ENCODE results near the gene SDC1.

The SDC1 gene

DNA sequence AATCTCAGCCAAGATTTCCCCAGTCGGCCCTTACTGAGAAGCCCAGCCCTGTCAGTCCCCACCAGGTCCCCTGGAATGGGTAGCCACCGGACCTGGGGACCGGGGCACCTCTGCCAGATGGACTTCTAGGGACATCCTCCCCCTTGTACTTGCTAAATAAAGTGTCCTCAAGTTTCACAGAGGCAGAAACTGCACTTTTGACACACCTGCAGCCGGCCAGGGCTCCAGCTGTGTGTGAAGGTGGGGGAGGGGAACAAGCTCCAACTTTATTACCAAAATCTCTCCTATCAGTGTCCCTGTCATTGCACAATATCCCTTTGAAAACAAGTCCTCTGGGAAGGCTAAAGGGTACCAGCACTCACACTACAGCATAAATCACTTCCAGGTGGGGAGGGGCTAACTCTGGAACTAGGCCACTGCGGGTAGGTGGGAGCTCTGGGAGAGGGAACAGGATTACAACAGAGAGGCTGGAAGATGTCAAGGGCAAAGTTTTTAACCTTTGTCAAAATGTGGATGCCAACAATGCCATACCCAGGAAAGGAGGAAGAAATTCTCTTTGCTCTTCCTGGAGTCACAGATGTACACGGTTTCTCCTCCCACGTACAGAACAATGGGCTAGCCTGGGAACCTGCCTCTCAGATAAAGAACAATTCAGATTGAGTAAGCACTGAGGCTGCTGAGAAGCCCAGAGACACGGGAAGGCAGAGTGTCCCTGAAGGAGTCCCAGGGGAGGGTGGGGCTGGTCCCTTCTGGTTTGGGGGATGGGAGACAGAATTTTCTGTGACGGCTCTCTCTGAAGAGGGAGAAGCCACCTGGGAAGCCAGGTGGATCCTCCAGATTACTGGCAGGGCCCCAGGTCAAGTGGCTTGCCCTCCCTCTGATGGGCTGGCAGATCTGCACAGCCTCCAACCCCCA lies 11.0 kb downstream of the SDC1 start:
- H3K36me3 ChIP-seq (ENCODE audit: insufficient read depth, low read length) = no peaks in the 10 kb centered on the region
- peaks cover 18% of the 10 kb centered on the region; the same call in 1 of the 2 replicates for H3K4me1 ChIP-seq (ENCODE audit: insufficient read depth, low read length)
- H3K9ac ChIP-seq (ENCODE audit: low read depth, low read length) = no peak overlapping the region

DNA sequence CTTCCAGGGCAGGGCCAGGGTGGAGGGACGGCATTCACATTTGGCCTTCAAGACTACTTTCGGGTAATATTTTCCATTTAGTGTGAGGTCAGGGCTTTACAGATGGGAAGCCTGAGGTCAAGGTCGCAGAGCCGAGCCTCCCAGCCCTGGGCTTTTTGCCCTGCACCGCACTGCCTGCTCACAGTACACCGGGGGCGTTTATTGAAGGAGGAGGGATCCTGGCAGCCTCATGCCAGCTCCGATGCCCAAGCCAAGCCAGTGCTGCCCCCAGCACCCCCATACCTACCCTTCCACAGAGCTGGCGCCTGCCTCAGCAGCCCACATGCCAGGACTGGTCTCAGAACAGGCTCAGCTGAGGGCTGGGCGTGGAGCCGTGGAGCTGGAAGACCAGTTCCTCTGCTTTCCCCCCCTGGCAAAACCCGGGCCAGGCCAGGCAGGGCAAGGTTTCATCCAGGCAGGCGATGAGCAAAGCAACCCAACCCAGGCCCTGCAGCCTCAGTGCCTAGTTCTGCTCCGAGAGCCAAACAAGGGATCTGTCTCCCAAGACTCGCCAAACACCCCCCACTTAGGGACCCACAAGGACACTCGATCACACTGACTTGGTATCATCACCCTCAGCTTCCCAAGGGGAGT lies 11.9 kb downstream of the SDC1 start:
- no peaks in the 10 kb centered on the region for H3K9me3 ChIP-seq (ENCODE audit: control insufficient read depth, insufficient read depth, low read length)
- H3K9ac ChIP-seq (ENCODE audit: low read depth, low read length) = no peak overlapping the region
- H3K36me3 ChIP-seq (ENCODE audit: insufficient read depth, low read length) = no peaks in the 10 kb centered on the region
- H3K4me1 ChIP-seq (ENCODE audit: insufficient read depth, low read length) = peaks cover 18% of the 10 kb centered on the region; the same call in 1 of the 2 replicates

More for the DNA sequence above, 11.0 kb downstream of the SDC1 start:
- H3K9me3 ChIP-seq (ENCODE audit: control insufficient read depth, insufficient read depth, low read length) = no peaks in the 10 kb centered on the region

DNA sequence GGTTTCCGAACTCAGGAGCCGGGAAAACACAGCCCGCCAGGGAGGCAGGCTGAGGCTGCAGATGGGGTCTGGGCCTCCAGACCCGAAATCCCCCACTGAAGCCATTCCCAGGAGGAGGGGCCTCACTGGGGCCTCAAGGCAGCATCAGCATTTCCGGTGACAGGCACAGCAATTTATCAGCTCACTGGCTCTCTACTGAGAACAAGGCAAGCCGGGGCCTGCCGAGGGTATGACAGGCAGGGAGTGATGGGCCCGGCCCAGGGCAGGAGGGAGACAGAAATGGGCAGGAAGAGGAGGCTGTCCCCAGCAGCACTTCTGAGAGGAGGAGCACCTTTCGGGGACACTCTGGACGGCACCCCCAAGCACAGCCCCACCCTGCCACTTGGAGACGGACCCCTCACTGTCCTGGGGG lies 12.5 kb downstream of the SDC1 start:
- Histone ChIP-seq H3K36me3 (ENCODE audit: insufficient read depth, low read length) (no peaks in the 10 kb centered on the region), H3K9ac (ENCODE audit: low read depth, low read length) (no peak overlapping the region), H3K9me3 (ENCODE audit: control insufficient read depth, insufficient read depth, low read length) (no peaks in the 10 kb centered on the region), H3K4me1 (ENCODE audit: insufficient read depth, low read length) (peaks cover 18% of the 10 kb centered on the region; the same call in 1 of the 2 replicates)

DNA sequence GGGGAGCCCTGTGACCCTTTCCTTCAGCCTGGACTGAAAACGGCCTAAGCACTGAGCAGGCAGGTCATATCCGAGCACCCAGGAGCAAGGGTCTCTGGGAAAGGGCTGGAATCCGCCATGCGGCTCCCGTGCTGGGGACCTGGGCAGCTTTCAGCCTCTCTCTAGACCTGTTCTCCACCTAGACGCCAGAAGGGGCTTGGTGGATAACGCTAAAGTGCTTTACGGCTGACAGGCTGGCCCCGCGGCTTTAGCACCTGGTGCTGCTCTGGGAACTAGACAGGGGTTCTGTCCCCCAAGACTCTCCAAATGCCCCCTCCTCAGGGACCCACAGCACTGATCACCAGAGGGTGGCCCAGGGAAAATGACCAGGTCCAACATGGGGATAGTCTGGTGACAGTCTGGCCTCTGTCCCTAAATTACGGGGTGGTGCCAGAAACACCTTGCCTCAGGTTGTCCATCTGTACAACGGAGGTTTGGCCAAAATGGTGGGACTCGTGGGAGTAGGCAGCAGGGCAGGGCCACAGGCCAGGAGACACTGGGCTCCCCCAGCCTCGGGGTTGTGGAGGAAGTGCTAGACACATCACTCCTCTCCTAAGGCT lies 13.0 kb downstream of the SDC1 start:
- Histone ChIP-seq H3K36me3 (ENCODE audit: insufficient read depth, low read length) (no peaks in the 10 kb centered on the region), H3K4me1 (ENCODE audit: insufficient read depth, low read length) (peaks cover 18% of the 10 kb centered on the region; the same call in 1 of the 2 replicates), H3K9ac (ENCODE audit: low read depth, low read length) (no peak overlapping the region), H3K9me3 (ENCODE audit: control insufficient read depth, insufficient read depth, low read length) (no peaks in the 10 kb centered on the region)

DNA sequence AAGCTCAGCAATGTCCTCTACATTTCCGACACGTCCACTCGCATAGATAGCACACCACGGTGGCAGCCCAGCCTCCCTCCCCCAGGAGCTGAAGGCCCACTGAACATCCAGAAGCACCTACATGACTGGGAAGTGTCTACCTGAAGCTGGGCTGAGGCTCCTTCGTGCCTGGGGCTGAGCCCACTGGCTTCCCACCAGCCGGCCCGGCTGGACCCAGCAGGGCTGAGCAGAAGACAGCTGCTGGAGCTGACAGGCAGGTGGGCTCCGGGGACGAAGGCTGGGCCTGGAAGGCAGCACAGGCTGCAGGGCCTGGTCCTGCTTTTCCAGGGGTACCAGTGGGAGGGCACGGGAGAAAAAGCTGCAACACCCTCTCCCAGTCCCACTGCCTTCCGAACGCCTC lies 13.5 kb downstream of the SDC1 start:
- H3K36me3 ChIP-seq (ENCODE audit: insufficient read depth, low read length) = no peaks in the 10 kb centered on the region
- no peaks in the 10 kb centered on the region for H3K9me3 ChIP-seq (ENCODE audit: control insufficient read depth, insufficient read depth, low read length)
- H3K4me1 ChIP-seq (ENCODE audit: insufficient read depth, low read length) = peaks cover 18% of the 10 kb centered on the region; the same call in 1 of the 2 replicates
- H3K9ac ChIP-seq (ENCODE audit: low read depth, low read length) = no peak overlapping the region

DNA sequence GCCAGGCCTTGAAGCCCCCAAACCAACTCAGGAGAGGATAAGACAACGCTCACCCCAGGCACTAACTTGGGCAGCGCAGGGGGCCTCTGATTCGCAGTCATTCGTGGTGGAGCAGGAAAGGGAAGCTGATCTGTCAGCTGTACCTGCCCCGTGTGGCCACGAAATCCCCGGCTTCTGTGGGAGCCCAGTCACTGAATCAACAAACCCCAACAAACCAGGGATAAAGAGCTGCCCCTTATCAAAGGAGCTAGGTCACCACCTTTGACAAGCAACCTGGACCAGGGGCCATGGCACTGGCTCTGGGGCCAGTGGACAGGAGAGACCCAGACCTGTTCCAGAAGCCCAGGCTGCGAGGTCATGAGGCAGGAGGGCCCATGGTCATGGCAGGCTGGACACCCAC lies 14.5 kb downstream of the SDC1 start:
- Histone ChIP-seq H3K36me3 (ENCODE audit: insufficient read depth, low read length) (no peaks in the 10 kb centered on the region), H3K4me1 (ENCODE audit: insufficient read depth, low read length) (peaks cover 18% of the 10 kb centered on the region; the same call in 1 of the 2 replicates), H3K9ac (ENCODE audit: low read depth, low read length) (no peak overlapping the region), H3K9me3 (ENCODE audit: control insufficient read depth, insufficient read depth, low read length) (no peaks in the 10 kb centered on the region)

DNA sequence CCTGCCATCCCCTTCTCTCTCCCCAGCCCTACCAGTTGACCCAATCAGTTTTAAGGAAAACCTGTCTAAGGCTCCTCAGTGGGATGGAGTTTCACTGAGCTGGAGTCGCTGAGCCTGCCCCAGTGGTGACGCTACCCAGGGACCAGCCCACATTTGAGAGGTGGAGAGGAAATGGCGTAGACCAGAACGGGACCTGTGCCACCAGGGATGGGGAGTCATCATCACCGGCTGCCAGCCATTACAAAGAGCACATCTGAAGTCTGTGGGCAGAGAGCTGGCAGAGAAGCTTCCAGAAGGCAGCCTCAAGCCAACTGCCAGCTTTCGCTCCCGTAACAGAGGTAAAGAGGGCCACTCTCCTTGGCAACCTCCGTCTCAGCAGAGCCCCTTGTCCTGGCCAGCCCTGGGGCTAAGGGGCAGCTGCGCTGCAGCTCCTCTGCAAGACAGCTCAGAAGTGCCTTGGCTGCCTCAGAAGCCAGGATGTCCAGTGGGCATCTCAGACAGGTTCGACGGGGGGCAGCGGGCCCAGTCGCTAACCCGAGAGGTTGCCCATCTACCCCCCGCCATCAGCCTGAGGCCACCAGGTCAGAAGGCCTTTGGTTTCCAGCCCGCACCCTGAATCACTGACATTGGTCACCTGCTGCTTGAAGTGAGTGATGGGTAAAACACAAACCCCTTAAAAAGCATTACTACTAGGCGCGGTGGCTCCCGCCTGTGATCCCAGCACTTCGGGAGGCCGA lies 15.4 kb downstream of the SDC1 start:
- Histone ChIP-seq H3K36me3 (ENCODE audit: insufficient read depth, low read length) (no peaks in the 10 kb centered on the region), H3K9ac (ENCODE audit: low read depth, low read length) (no peak overlapping the region), H3K4me1 (ENCODE audit: insufficient read depth, low read length) (peaks cover 18% of the 10 kb centered on the region; the same call in 1 of the 2 replicates), H3K9me3 (ENCODE audit: control insufficient read depth, insufficient read depth, low read length) (no peaks in the 10 kb centered on the region)

DNA sequence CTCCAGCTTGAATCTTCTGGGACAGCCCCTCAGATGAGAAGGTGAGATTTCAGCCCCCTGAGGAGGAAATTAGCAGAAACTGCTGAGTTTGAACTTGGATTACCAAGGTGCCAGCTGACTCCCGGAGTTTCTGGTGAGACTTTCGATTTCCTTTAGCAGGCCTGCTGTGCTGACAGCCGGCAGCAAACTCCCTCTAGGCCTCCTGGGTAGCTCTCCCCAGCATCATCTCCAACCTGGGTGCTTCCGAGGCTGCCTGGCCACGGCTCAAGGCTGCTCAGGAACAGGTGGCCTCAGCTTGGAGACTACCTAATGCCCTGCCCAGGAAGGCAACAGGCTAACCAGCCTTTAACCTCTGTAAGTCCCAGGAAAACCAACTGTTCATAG lies 16.5 kb downstream of the SDC1 start:
- H3K36me3 ChIP-seq (ENCODE audit: insufficient read depth, low read length) = peaks cover 1% of the 10 kb centered on the region; the same call in 1 of the 2 replicates
- H3K9me3 ChIP-seq (ENCODE audit: control insufficient read depth, insufficient read depth, low read length) = no peaks in the 10 kb centered on the region
- H3K4me1 ChIP-seq (ENCODE audit: insufficient read depth, low read length) = peaks cover 12% of the 10 kb centered on the region; the same call in 1 of the 2 replicates
- H3K9ac ChIP-seq (ENCODE audit: low read depth, low read length) = no peak overlapping the region

DNA sequence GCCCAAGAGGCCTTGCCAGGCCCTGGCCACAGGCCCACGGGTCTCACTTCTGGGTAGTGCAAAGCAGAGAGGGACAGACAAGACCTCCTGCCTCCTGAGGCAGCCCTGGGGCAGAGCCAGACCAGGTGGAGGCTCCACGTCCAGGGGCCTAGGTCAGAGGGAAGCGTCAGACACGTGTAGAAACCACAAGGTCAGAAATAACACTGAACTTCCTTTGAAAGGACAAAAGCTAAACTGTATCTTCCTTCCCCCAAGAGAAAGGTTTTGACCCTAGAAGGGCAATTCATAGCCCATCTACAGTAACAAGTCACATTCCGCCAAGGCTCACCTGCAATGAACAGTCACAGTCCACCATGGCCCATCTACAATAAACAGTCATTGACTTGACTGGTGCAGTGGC lies 17.9 kb downstream of the SDC1 start:
- Histone ChIP-seq H3K9me3 (ENCODE audit: control insufficient read depth, insufficient read depth, low read length) (no peaks in the 10 kb centered on the region), H3K36me3 (ENCODE audit: insufficient read depth, low read length) (peaks cover 6% of the 10 kb centered on the region), H3K4me1 (ENCODE audit: insufficient read depth, low read length) (no peaks in the 10 kb centered on the region; the same call in 1 of the 2 replicates), H3K9ac (ENCODE audit: low read depth, low read length) (no peak overlapping the region)

DNA sequence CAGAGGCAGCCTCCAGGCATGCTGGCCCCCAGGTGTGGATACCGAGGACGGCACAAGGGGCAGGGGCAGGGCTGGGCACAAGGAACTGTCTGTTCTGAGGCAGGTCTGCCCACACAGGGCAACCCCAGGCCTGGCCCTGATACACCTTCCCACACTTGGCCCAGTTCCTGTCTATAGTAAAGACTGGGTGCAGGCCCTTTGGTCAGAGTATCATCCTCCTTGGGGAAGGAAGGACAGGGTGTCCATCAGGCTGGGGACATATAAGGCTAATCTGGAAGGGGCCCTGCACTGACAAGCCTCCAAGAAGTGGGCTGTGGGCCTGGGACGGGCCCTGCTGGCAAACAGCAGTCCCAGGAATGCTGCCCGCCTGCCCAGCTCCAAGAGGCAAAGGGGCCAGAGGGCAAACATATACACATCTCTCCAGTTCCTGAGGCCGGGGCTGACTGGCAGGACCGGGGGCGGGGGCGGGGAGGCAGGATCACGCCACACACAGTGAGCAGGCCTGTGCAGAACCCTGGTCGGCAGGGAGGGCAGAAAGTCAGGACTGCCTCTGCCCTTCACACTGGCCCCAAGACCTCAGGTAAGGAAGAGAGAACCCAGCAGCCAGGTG lies 18.9 kb downstream of the SDC1 start:
- Histone ChIP-seq H3K4me1 (ENCODE audit: insufficient read depth, low read length) (no peaks in the 10 kb centered on the region; the same call in 1 of the 2 replicates), H3K9ac (ENCODE audit: low read depth, low read length) (no peak overlapping the region), H3K36me3 (ENCODE audit: insufficient read depth, low read length) (peaks cover 8% of the 10 kb centered on the region), H3K9me3 (ENCODE audit: control insufficient read depth, insufficient read depth, low read length) (no peaks in the 10 kb centered on the region)

DNA sequence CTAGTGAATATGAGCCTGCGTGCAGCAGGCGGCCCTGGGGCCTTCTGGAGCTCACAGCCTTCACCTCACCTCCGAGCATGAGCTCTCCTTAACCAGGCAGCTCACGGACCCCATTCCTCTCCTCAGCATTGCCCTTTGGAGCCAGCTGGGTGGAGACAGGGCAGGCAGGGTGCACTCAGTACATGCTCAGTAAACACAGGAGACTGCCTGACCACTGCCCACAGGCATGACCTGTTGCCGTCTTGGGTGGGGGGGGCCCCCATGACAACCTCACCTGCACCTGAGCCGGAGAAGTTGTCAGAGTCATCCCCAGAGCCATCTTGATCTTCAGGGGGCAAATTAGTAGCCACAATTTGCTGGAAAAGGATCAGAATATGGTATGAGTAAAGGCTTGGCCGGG lies 19.9 kb downstream of the SDC1 start:
- Histone ChIP-seq H3K4me1 (ENCODE audit: insufficient read depth, low read length) (no peaks in the 10 kb centered on the region; the same call in 1 of the 2 replicates), H3K9ac (ENCODE audit: low read depth, low read length) (no peak overlapping the region), H3K9me3 (ENCODE audit: control insufficient read depth, insufficient read depth, low read length) (no peaks in the 10 kb centered on the region), H3K36me3 (ENCODE audit: insufficient read depth, low read length) (peaks cover 8% of the 10 kb centered on the region)

DNA sequence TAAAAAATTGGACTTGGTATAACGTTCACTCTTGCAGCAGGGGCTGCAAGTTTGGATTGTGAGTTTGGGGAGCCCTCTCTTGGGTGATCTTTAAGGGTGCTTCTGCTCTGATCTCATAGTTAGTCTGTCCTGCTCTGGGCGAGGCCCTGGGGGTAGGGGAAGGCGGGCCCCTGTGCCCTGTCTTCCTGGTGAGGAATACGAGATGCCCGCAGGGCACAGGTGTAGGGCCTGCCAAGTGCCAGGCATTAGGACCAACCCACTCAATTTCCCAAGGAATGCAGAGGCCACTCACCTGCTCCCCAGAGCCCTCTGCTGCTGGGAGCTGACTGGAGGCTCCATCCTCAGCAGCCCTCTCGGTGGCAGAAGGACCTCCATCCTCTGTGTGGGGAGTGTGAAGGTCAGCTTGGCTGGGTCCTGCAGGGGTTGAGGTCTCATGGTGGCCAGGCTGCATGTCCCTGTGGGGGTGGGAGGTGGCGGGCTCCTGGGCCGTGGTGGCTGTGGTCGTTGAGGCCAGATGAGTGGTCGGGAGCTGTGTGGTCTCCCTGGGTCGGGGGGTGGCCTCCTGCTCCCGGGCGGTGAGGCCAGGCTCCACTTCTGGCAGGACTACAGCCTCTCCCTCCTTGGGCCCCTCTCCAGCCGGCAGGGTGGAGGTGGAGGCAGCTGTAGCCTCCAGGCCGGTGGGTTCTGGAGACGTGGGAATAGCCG lies 21.3 kb downstream of the SDC1 start:
- Histone ChIP-seq H3K9ac (ENCODE audit: low read depth, low read length) (no peak overlapping the region), H3K9me3 (ENCODE audit: control insufficient read depth, insufficient read depth, low read length) (no peaks in the 10 kb centered on the region), H3K36me3 (ENCODE audit: insufficient read depth, low read length) (peaks cover 8% of the 10 kb centered on the region), H3K4me1 (ENCODE audit: insufficient read depth, low read length) (no peaks in the 10 kb centered on the region; the same call in 1 of the 2 replicates)

DNA sequence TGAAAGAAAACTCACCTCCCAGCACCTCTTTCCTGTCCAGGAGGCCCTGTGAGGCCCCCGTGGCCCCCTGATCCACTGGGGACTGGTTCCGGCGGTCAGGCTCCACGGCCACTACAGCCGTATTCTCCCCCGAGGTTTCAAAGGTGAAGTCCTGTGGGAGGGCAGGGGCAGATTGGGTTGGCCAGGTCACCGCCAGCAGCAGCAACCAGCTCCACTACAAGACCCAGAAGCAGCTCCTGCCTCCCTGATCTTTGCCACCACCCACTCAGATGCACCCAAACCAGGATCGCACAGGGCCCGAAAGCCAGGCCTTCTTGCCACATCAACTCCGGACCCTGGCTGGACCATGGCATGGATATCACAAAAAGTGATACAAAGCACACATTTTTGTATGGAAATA lies 21.9 kb downstream of the SDC1 start:
- H3K9ac ChIP-seq (ENCODE audit: low read depth, low read length) = no peak overlapping the region
- H3K36me3 ChIP-seq (ENCODE audit: insufficient read depth, low read length) = peaks cover 8% of the 10 kb centered on the region
- no peaks in the 10 kb centered on the region for H3K9me3 ChIP-seq (ENCODE audit: control insufficient read depth, insufficient read depth, low read length)
- H3K4me1 ChIP-seq (ENCODE audit: insufficient read depth, low read length) = no peaks in the 10 kb centered on the region; the same call in 1 of the 2 replicates

All from ES-I3 (cell line).